HG03097 (cell line): Measurements from ENCODE around the gene KCNJ4.
"Not testable (repeated sequence)": the region's sequence is repeated elsewhere in the genome, so short reads cannot be mapped to it uniquely, and the experiment has no call there.

ENCODE experiments used
- ATAC-seq: cut with Tn5 transposase; IDR thresholded peaks from one replicate; pipeline ENCODE4 v1.9.1; 2021; ENCODE audit not compliant: unreplicated experiment, low FRiP score

Gene KCNJ4

GRCh38 chr22:38396440-38397069 is 58.4 kb downstream of the KCNJ4 start:
- not testable (repeated sequence) for ATAC-seq

GRCh38 chr22:38395944-38396343 is 59.1 kb downstream of the KCNJ4 start:
- not testable (repeated sequence) for ATAC-seq

DNA sequence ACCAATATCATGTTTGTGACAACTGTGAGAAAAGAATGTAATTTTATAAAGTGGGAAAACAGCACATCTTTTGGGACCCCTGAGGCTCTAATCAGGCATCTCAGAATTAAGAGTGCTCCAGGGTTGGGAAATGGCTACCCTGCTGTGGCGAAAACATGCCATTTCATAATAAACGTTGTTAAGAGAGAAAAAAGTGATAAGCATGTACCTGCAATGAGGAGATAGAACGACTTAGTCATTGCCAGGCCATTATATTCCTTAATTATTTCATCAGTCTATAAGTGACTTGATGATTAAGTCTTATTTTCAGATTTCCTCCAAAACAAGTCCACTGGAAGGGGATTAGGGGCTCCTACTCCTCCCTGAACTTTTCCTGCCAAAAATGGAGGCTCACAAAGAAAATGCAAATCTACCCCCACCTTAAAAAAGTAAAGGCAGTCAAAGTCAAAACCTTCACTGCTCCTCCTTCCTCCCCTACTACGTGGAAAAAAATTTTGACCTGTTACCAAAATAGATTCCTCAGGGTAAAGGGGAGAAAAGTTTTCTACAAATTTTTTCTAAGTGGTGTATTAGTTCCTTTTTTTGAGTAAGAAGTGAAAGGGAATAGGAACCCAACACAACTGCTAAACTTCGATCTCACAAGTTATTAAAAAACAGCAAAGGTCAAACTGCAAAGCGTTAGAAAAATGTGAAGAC is 59.9 kb downstream of the KCNJ4 start:
- not testable (repeated sequence) for ATAC-seq

DNA sequence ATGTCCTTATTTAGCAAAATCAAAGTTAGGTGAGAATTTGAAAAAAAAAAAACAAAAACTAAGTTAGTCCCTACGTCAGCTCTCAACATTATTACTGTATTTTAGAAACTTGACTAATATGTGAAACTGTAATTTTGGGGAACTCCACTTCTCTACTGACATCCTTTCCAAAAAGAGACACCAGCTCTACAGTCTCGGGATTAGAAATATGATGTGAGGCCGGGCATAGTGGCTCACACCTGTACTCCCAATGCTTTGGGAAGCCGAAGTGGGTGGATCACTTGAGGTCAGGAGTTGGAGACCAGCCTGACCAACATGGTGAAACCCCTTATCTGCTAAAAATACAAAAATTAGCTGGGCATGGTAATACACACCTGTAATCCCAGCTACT is 65.6 kb downstream of the KCNJ4 start:
- ATAC-seq = not testable (repeated sequence)

DNA sequence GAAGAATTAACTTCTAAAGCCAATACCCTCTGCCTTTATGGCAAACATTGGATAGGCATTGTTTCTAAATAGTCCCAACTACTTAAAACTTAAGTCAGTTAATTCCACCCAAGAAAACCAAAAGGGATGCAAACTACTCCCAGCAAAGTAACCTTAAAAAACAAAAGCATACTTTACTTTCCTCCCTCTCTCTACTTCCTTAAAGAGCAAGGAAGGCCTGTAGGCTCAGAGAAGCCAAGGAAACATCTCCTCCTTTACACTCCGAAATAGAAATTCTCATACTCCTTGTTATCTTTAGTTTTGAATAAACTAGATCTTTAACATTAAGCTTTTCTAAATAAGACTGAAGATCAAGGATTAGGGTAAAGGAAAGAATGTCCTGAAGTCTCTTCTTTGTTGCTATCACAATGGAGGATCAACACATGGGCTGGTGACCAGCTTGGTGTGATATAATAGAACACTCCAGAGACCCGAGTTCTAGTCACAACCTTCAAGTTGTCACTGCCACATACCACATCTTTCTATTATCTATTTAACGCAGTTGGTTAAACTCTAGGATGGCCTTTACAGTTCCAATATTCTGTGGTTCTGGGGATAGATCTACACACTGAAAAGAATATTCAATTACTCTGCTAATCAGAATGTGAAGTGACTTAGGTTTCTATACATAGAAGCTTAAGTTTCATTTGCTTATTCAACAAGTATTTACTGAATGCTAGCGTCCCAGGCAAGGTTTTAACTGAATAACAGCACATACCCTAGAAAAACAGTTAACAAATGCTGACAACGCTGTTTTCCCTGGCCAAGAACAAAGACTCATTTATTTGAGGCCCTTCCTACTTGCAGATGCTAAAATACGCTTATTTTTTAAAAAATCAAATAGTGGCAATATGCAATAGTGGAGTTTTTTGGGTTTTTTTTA is 66.2 kb downstream of the KCNJ4 start:
- not testable (repeated sequence) for ATAC-seq

GRCh38 chr22:38386918-38387317 is 68.1 kb downstream of the KCNJ4 start:
- ATAC-seq = not testable (repeated sequence)

GRCh38 chr22:38383417-38383816 is 71.6 kb downstream of the KCNJ4 start:
- ATAC-seq = no peak

GRCh38 chr22:38381371-38381770 is 73.6 kb downstream of the KCNJ4 start:
- not testable (repeated sequence) for ATAC-seq
